HG02678 (cell line): ENCODE measurements around the gene MED12L.

Experiments used
- ATAC-seq: cut with Tn5 transposase; IDR thresholded peaks from one replicate; pipeline ENCODE4 v1.9.1; 2021; ENCODE audit warnings: mild to moderate bottlenecking, moderate library complexity; ENCODE audit not compliant: unreplicated experiment

Gene MED12L

DNA sequence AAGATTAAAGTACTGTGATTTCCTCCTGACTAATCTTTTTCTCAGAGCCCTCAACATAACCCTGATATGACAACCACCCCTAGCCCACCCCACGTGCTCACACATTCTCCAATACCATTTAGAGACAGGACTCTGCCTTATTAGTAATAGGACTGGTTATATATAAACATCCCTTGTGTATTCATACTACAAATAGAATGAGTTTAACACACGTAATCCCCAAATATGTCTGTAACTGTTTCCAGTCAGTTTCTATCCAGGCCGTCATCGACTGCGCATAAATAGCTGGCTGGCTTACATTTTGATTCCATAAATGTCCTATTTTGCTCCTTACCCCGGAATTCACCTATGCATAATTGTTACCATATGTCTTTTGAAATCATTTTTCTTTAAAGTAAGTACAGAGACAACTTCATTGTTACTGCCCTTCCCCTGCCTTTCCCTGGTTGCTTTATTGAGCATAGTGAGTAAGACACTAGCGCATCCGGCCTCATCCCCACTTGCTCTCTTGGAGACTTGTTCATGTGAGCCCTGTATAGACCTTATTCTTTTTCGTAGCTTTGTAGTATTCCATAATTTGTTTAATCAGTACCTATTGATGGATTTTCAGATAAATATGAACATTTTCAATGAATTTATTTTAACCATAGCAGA lies 196.3 kb downstream of the MED12L start:
- no peak for ATAC-seq

GRCh38 chr3:151282921-151283320 lies 197.5 kb downstream of the MED12L start:
- ATAC-seq = no peak

- ATAC-seq = no peak
These were observed 197.9 kb downstream of the MED12L start for GRCh38 chr3:151283387-151283786.

- no peak for ATAC-seq
These were observed 198.5 kb downstream of the MED12L start for GRCh38 chr3:151283907-151284461.

DNA sequence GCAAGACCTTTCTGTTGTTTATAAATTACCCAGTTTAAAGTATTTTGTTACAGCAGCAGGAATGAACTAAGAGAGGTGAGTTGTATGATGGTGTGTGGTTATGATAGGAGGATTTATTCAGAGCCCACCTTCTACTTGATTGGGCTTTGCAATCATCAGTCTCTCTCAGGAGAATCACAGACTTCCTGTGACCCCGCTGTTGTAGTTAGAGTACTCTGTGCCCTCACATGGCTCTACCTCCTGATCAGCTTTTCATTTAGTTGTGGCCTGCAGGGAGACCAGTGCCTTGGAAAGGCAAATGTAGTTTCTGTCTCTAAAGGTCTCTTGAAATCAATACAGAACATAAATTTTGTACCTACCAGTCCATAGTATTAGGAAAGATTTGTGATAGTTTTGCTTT lies 200.5 kb downstream of the MED12L start:
- no peak for ATAC-seq

- ATAC-seq = no peak
These were observed 204.0 kb downstream of the MED12L start for GRCh38 chr3:151289445-151289844.

GRCh38 chr3:151290673-151291072 lies 205.2 kb downstream of the MED12L start:
- no peak for ATAC-seq

GRCh38 chr3:151293127-151293526 lies 207.7 kb downstream of the MED12L start:
- no peak for ATAC-seq

DNA sequence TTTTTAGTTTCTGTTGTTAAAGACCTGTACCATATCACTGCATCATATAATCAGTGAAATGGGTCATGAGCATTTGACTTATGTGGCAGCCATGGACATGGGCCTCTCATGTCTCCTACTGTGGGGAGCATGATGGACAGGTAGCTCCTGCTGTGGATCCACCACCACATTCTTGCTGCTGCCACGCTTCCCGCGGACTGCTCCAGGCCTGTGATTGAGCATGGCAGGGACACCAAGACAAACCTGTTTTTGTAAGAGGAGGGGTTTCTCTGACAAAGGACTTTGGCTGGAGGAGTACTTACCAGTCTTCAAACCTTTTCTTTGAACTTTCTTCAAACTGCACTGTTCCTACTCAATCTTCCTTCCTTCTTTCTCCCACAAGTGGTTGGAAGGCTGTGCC lies 210.8 kb downstream of the MED12L start:
- no peak for ATAC-seq

DNA sequence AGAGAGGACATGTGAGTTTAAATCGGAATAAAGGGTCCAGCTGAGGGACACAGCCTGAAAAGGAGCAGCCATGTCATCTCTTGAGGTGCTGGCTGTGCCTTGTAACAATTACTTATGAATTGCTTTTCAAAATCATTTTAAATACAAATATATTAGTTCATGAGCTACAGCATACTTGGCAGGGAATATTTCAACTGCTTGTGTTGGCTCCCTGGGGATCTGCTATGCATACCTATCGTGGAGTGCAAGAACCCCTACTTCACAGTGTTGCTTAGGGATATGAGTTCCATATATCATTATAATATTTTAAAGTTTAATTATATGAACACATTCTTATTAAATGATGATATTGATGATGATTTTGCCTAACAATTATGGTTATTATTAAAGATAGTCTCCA lies 212.0 kb downstream of the MED12L start:
- ATAC-seq = no peak

- no peak for ATAC-seq
These were observed 213.5 kb downstream of the MED12L start for GRCh38 chr3:151299006-151299405.

DNA sequence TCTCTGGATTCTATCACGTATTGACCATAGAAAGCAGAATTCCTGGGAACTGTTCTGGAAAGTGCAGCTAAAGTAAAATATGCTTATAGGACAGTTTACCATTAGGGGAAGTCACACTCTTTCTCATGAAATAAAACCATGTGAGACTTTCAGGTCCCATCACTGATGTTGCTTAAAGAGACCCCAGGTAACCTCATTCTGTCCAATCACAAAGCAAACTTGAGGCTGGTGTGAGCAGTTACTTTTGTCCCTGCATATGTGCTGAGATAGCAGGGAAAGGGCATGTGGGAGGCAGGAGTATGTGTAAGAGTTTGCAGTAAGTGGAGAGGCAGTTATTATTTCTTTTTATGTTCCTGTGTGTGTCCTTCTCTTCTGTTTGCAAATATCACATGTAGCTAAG lies 215.1 kb downstream of the MED12L start:
- no peak for ATAC-seq

GRCh38 chr3:151301787-151302186 lies 216.3 kb downstream of the MED12L start:
- ATAC-seq = no peak

DNA sequence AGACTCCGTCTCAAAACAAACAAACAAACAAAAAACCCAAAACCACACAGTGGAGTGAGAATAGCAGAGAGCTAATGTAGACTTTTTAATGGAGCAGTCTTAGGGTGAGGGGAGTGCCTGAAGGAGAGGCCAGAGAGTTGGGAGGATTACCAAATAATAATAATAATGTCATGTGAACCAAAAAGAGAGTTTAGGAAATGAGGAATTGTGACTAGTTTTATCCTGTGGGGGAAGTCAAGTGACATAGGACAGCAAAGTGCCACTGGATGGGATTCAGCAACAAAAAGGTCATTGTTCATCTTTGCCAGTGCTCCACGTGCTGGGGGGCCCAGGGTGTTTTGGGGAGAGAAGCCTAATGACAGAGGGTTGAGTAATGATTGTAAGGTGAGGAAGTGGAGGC lies 218.3 kb downstream of the MED12L start:
- no peak for ATAC-seq

DNA sequence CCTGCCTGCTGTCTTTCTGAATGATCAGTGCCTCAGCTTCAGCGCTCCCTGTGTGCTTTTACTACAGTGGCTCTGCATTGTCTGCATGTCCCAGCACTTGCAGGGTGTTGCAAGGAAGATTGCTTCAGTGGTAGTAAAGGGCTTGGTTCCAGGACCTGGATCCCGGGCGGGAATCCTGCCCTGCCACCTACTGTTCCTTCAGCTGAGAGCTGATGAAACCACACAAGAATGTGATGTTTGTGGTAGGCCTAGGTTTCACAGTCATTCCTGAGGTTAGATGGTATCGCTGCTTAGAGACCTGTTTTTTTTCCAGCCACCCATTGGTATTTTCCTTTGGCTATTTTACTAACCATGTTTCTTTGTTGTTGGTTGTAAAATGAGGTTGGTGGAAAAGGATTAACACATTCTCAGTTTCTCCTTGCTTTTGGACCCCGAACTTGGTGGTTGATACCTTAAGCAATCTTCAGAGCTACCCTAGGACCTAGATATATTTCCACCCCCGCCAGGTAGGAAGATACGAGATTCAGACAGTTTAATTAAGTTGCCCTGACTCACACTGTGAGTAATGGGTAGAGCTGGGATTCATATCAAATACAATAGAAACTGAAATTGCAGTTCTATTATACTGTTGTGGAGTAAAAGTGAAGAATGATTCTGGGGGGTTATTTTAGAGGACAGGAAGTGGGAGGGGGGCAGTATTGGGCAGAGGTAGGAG lies 219.8 kb downstream of the MED12L start:
- ATAC-seq = no peak

GRCh38 chr3:151305775-151306151 lies 220.3 kb downstream of the MED12L start:
- no peak for ATAC-seq

DNA sequence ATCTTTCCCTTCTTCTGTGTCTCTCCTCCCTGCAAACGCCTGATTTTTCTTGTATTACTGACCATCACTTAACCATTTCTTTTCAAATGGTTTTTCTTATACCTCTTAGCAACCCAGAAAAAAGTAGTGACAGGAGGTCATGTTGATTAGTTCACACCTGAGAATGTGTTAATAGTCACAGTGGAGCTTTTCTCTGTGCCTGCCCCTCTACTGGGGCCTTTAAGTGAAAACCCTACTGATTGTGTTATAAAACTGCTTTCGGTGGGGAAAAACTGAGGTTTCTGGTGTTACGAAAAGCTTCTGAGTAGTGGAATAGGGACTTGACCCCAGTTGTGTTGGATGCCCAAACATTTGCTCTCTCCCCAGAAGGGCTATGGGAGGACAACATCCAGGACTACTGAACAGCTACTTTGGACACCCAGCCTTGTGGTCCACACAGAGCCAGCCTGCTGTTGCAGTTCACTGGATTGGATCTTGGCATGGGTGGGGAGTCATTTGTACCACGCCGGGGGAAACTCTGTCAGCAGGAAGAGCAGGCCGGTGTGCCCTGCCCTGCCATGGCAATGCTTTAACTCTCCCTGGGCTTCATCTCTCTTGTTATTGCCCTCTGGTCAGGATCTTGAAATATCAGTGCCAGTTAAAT lies 220.8 kb downstream of the MED12L start:
- ATAC-seq = no peak

DNA sequence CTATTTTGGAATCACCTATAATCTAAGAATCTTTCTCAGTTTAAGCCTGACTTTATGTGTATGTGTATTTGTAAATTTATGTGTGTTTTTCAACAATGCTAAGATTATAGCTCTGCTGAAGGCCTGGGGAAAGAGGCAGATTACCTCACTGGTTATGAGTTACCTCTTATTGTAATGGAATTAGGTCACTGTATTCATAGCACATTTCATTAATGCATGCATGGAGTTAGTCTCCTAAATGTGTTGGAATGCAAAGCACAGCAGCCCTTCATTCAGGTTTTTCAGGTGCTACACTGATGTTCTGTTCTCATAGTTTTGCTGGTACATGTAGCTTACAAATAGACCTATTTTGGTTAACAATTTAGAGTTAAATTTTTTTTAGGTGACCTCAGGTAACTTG lies 221.7 kb downstream of the MED12L start:
- no peak for ATAC-seq

GRCh38 chr3:151307583-151308488 lies 222.4 kb downstream of the MED12L start:
- no peak for ATAC-seq

- ATAC-seq = no peak
These were observed 224.1 kb downstream of the MED12L start for GRCh38 chr3:151309566-151309965.

GRCh38 chr3:151312972-151313371 lies 227.5 kb downstream of the MED12L start:
- ATAC-seq = no peak
